H1 (cell line): ENCODE measurements around the gene NKG7. TPM values are rescaled to one million over a fixed set of nuclear protein-coding genes. Genes with fewer than 3 reads are reported as not detected.
A peak's percentile ranks its signal among the peaks of the same experiment; 100 is the strongest.

Experiments
- CTCF ChIA-PET: fragments of 300-600 bp; sonication (Branson Sonifier 250); formaldehyde crosslinking; loops from one replicate; lab custom pipeline; 2021; ENCODE audit not compliant: partially characterized antibody; lab: Charles Lee
- POLR2A ChIA-PET: fragments of 300-600 bp; sonication (Branson Sonifier 250); formaldehyde crosslinking; loops from one replicate; lab custom pipeline; 2021; ENCODE audit warnings: inconsistent platforms; ENCODE audit not compliant: partially characterized antibody; lab: Charles Lee
- DNase-seq, 2 experiments: peaks; one replicate each; pipeline versions ENCODE4 v3.0.0 to v3.0.0-alpha.2; 2010 to 2022; ENCODE audit warnings: low spot score in 2 of 2, low read depth in 1 of 2, mixed read lengths in 1 of 2
- FAIRE-seq: peaks from 2 replicates; lab custom pipeline; 2011; peaks lifted over from hg19 to GRCh38; lab: Jason Lieb, UNC
- H2AFZ ChIP-seq: 2 replicates; pipeline ENCODE4 v1.8.1; 2012; ENCODE audit warnings: low read length, inconsistent platforms
- H2AK5ac ChIP-seq: 2 replicates; pipeline ENCODE4 v1.6.1; 2013; ENCODE audit warnings: low read depth, low read length
- H2BK120ac ChIP-seq: replicated peaks from 2 replicates; pipeline ENCODE3; 2013; ENCODE audit warnings: low read depth, low read length, inconsistent platforms
- H2BK12ac ChIP-seq: 2 replicates; pipeline ENCODE4 v1.6.1; 2013; ENCODE audit warnings: low read depth, low read length
- H2BK15ac ChIP-seq: 2 replicates; pipeline ENCODE4 v1.6.1; 2013; ENCODE audit warnings: low read length
- H2BK20ac ChIP-seq: 2 replicates; pipeline ENCODE4 v1.6.1; 2013; ENCODE audit warnings: low read length
- H2BK5ac ChIP-seq: 2 replicates; pipeline ENCODE4 v1.6.1; 2013; ENCODE audit warnings: low read depth, low read length
- H3K14ac ChIP-seq: 2 replicates; pipeline ENCODE4 v1.6.1; 2013; ENCODE audit warnings: inconsistent platforms; ENCODE audit not compliant: insufficient read length
- H3K18ac ChIP-seq: 2 replicates; pipeline ENCODE4 v1.6.1; 2013; ENCODE audit warnings: low read length; ENCODE audit errors: extremely low read depth
- H3K23ac ChIP-seq: 2 replicates; pipeline ENCODE4 v1.6.1; 2013; ENCODE audit warnings: inconsistent platforms; ENCODE audit not compliant: insufficient read length
- H3K23me2 ChIP-seq: 2 replicates; pipeline ENCODE4 v1.6.1; 2013; ENCODE audit warnings: low read depth, low read length
- H3K27ac ChIP-seq: 2 replicates; pipeline ENCODE4 v1.6.1; 2011; ENCODE audit warnings: low read depth, low read length, inconsistent platforms
- H3K27me3 ChIP-seq, 4 experiments: replicated peaks in 1 of 4; 1 replicate in 1 of 4; 2 replicates in 3 of 4; pipeline versions ENCODE4 v1.6.1 to v1.8.1; 2011 to 2013; ENCODE audit warnings: low read length in 3 of 4, mild to moderate bottlenecking in 3 of 4, inconsistent platforms in 2 of 4, mixed read lengths in 2 of 4, moderate library complexity in 1 of 4; ENCODE audit not compliant: control insufficient read depth in 3 of 4, insufficient read depth in 3 of 4; ENCODE audit errors: extremely low read depth in 1 of 4
- H3K36me3 ChIP-seq, 4 experiments: 2 replicates each; pipeline versions ENCODE4 v1.6.1 to v1.8.1; 2011 to 2013; ENCODE audit warnings: mild to moderate bottlenecking in 4 of 4, low read length in 3 of 4, moderate library complexity in 2 of 4, control low read depth in 1 of 4, inconsistent platforms in 1 of 4; ENCODE audit not compliant: insufficient read depth in 4 of 4, control insufficient read depth in 2 of 4
- H3K4ac ChIP-seq: replicated peaks from 2 replicates; pipeline ENCODE3; 2013; ENCODE audit warnings: low read length, low read depth, mixed read lengths, inconsistent platforms; ENCODE audit not compliant: insufficient read length
- H3K4me1 ChIP-seq, 4 experiments: replicated peaks in 1 of 4; 1 replicate in 1 of 4; 2 replicates in 3 of 4; pipeline versions ENCODE4 v1.6.1 to v1.8.1; 2011 to 2013; ENCODE audit warnings: low read length in 3 of 4, inconsistent platforms in 2 of 4, mixed read lengths in 1 of 4; ENCODE audit not compliant: insufficient read depth in 4 of 4, control insufficient read depth in 3 of 4
- H3K4me2 ChIP-seq, 2 experiments: 2 replicates each; pipeline versions ENCODE4 v1.6.1 to v1.8.1; 2011 to 2013; ENCODE audit warnings: low read depth in 2 of 2, low read length in 2 of 2, control low read depth in 1 of 2, inconsistent platforms in 1 of 2, mild to moderate bottlenecking in 1 of 2; ENCODE audit not compliant: insufficient read depth in 1 of 2
- H3K4me3 ChIP-seq, 4 experiments: fragments of 200-600, 300-600 bp in 1 of 4; sonication (generic), shearing (Covaris generic), sonication (Bioruptor Twin) in 1 of 4; 2 replicates each; pipeline versions ENCODE4 v1.5.1 to v1.8.1; 2011 to 2016; ENCODE audit warnings: low read length in 4 of 4, low read depth in 3 of 4, control low read depth in 2 of 4, inconsistent platforms in 2 of 4, mild to moderate bottlenecking in 2 of 4, mixed read lengths in 1 of 4, moderate library complexity in 1 of 4; ENCODE audit not compliant: insufficient read depth in 2 of 4; ENCODE audit errors: extremely low read depth in 1 of 4
- H3K56ac ChIP-seq: replicated peaks from 2 replicates; pipeline ENCODE3; 2013; ENCODE audit warnings: low read depth, mild to moderate bottlenecking, mixed read lengths, low read length, inconsistent platforms; ENCODE audit not compliant: insufficient read length
- H3K79me1 ChIP-seq: 2 replicates; pipeline ENCODE4 v1.6.1; 2013; ENCODE audit warnings: low read depth, low read length, control low read depth
- H3K79me2 ChIP-seq, 2 experiments: 2 replicates each; pipeline versions ENCODE4 v1.6.1 to v1.8.1; 2012 to 2013; ENCODE audit warnings: low read length in 2 of 2, mild to moderate bottlenecking in 2 of 2, inconsistent platforms in 1 of 2; ENCODE audit not compliant: insufficient read depth in 2 of 2, control insufficient read depth in 1 of 2
- H3K9ac ChIP-seq, 4 experiments: replicated peaks in 1 of 4; 1 replicate in 1 of 4; 2 replicates in 3 of 4; pipeline versions ENCODE4 v1.6.1 to v1.8.1; 2011 to 2013; ENCODE audit warnings: low read depth in 3 of 4, low read length in 3 of 4, control low read depth in 2 of 4, mild to moderate bottlenecking in 2 of 4, moderate library complexity in 2 of 4, inconsistent platforms in 1 of 4; ENCODE audit errors: extremely low read depth in 1 of 4
- H3K9me3 ChIP-seq, 2 experiments: 2 replicates each; pipeline versions ENCODE4 v1.6.1 to v1.8.1; 2012 to 2013; ENCODE audit warnings: mild to moderate bottlenecking in 2 of 2, moderate library complexity in 2 of 2, control low read depth in 1 of 2, inconsistent platforms in 1 of 2, low read depth in 1 of 2, low read length in 1 of 2, mixed read lengths in 1 of 2; ENCODE audit not compliant: insufficient read depth in 2 of 2
- H4K20me1 ChIP-seq, 2 experiments: replicated peaks in 1 of 2; 2 replicates each; pipeline versions ENCODE3 to v1.8.1; 2011 to 2013; ENCODE audit warnings: inconsistent platforms in 2 of 2, low read length in 2 of 2, mild to moderate bottlenecking in 1 of 2; ENCODE audit not compliant: insufficient read depth in 2 of 2, control insufficient read depth in 1 of 2
- H4K5ac ChIP-seq: 2 replicates; pipeline ENCODE4 v1.6.1; 2013; ENCODE audit warnings: low read length, low read depth, mixed read lengths, inconsistent platforms; ENCODE audit not compliant: insufficient read length
- H4K8ac ChIP-seq: 2 replicates; pipeline ENCODE4 v1.8.0; 2013; ENCODE audit warnings: mild to moderate bottlenecking, moderate library complexity, low read length, inconsistent platforms; ENCODE audit not compliant: insufficient read depth; ENCODE audit errors: extremely low read depth
- H4K91ac ChIP-seq: replicated peaks from 2 replicates; pipeline ENCODE3; 2013; ENCODE audit warnings: low read length, mixed read lengths, inconsistent platforms; ENCODE audit not compliant: insufficient read length
- CBX5 ChIP-seq: fragments of 300-800, 300-1000 bp; sonication (generic); IDR thresholded peaks from 2 replicates; pipeline ENCODE4 v1.7.1; 2016; ENCODE audit warnings: antibody characterized with exemption, low read length, low read depth
- CTBP2 ChIP-seq: IDR thresholded peaks from 2 replicates; pipeline ENCODE4 v1.7.0; 2011; ENCODE audit warnings: borderline replicate concordance, mild to moderate bottlenecking, moderate library complexity, mixed read lengths, low read length; ENCODE audit not compliant: insufficient read depth, insufficient read length
- E2F6 ChIP-seq: IDR thresholded peaks from 2 replicates; pipeline ENCODE4 v1.6.1; 2012; ENCODE audit warnings: inconsistent platforms
- EGR1 ChIP-seq: IDR thresholded peaks from 2 replicates; pipeline ENCODE4 v1.6.1; 2011; ENCODE audit warnings: low read depth, low read length, borderline replicate concordance
- GTF2F1 ChIP-seq: IDR thresholded peaks from 2 replicates; pipeline ENCODE4 v1.6.1; 2012; ENCODE audit warnings: low read depth, low read length, improper control_type of control experiment, borderline replicate concordance
- JUN ChIP-seq: IDR thresholded peaks from 2 replicates; pipeline ENCODE4 v1.6.1; 2011; ENCODE audit warnings: low read depth, mild to moderate bottlenecking, improper control_type of control experiment, low read length
- MAFK ChIP-seq: IDR thresholded peaks from 2 replicates; pipeline ENCODE4 v1.6.1; 2012; ENCODE audit warnings: low read depth, mild to moderate bottlenecking, improper control_type of control experiment, low read length
- NANOG ChIP-seq: IDR thresholded peaks from 2 replicates; pipeline ENCODE4 v1.6.1; 2011; ENCODE audit warnings: low read length, low read depth, mild to moderate bottlenecking, inconsistent platforms; ENCODE audit not compliant: insufficient read depth, poor library complexity, severe bottlenecking
- POU5F1 ChIP-seq: IDR thresholded peaks from 2 replicates; pipeline ENCODE4 v1.6.1; 2011; ENCODE audit warnings: low read depth, mild to moderate bottlenecking, low read length, moderate library complexity
- SIX5 ChIP-seq: IDR thresholded peaks from 2 replicates; pipeline ENCODE4 v1.6.1; 2011; ENCODE audit warnings: mild to moderate bottlenecking, low read depth, low read length
- SP1 ChIP-seq: IDR thresholded peaks from 2 replicates; pipeline ENCODE4 v1.6.1; 2011; ENCODE audit warnings: low read depth, low read length
- SP4 ChIP-seq: IDR thresholded peaks from 2 replicates; pipeline ENCODE4 v1.6.1; 2012; ENCODE audit warnings: low read length, inconsistent platforms
- WGBS, 2 experiments: shearing (Covaris generic) in 1 of 2; methylation state at CpG; one replicate each; pipeline versions ENCODE4 v1.1.6 to v1.1.7; 2013 to 2015; ENCODE audit warnings: low lambda C conversion rate in 2 of 2, mixed read lengths in 2 of 2, inconsistent platforms in 1 of 2, low coverage in 1 of 2, missing lambda C conversion rate in 1 of 2; ENCODE audit not compliant: insufficient replicate concordance in 2 of 2, insufficient coverage in 1 of 2, insufficient read length in 1 of 2; ENCODE audit errors: extremely low coverage in 1 of 2, missing lambda C conversion rate in 1 of 2; 5-methylcytosine and 5-hydroxymethylcytosine counted together
- polyA plus RNA-seq, 7 experiments: library from polyadenylated mRNA; depleted of rRNA in 3 of 7; stranded (reverse) in 5 of 7; unstranded in 2 of 7; fragments of >200 nt in 5 of 7; fragments of 200-250 nt in 2 of 7; gene quantifications; 1 replicate in 5 of 7; 2 replicates in 1 of 7; 4 replicates in 1 of 7; pipeline versions ENCODE4 v1.2.1 to v1.2.3, GENCODE V29; 2011 to 2013; ENCODE audit warnings: missing spikeins in 2 of 7, mixed read lengths in 2 of 7
- total RNA-seq: library from RNA; stranded (reverse); fragmentation: NEBNext Ultra II Directional; extraction: Animal tissue kit (Norgen Biotek cat#: 25700); gene quantifications from 2 replicates; pipeline ENCODE4 v1.2.1, GENCODE V29; 2021

Gene NKG7
- total and polyA plus RNA-seq, 2 of the 8 experiments (the other 6 are each of a cell fraction or from before 2014, with no cell fraction given), result not detected

GRCh38 chr19:51354103-51354741 is 18.2 kb downstream of the NKG7 start:
- POLR2A ChIA-PET, result interaction anchor here (0.7 to 1.5 kb wide), 5 partner anchors 10 to 41 kb away, joined by 3 to 9 read pairs (median 4); partner anchors contain the start of gene VSIG10L
- H3K23me2 ChIP-seq, result no peaks in the 10 kb centered on the region
- H3K4me3 ChIP-seq, result no peak overlapping the region; a peak in 1 of 8 replicates
- 71% methylated on average over 7 of the region's 12 CpGs; no CpG with 5 or more reads in 1 of the 2 experiments for WGBS, 2 experiments
- no peaks in the 10 kb centered on the region for H4K20me1 ChIP-seq
- peak overlapping the region; percentile 26; the same call in 1 of the 2 replicates for H3K27ac ChIP-seq
- H3K79me1 ChIP-seq, result no peaks in the 10 kb centered on the region
- H2BK120ac ChIP-seq, result no peak overlapping the region
- H3K9me3 ChIP-seq, result no peaks in the 10 kb centered on the region
- H4K91ac ChIP-seq, result no peak overlapping the region
- H3K27me3 ChIP-seq, result no peaks in the 10 kb centered on the region
- no peak overlapping the region for H3K4ac ChIP-seq
- H2AK5ac ChIP-seq, result no peak overlapping the region
- DNase-seq, result no peak
- peak overlapping the region; percentile 1; the same call in 1 of the 2 replicates for H2BK12ac ChIP-seq
- FAIRE-seq, result no peak
- peak overlapping the region; percentile 11 to 24; a peak in 1 of 4 replicates for H3K4me2 ChIP-seq
- no peak overlapping the region for H3K56ac ChIP-seq
- H3K18ac ChIP-seq, result no peak overlapping the region; the same call in 1 of the 2 replicates
- no peak overlapping the region for H3K14ac ChIP-seq
- H3K4me1 ChIP-seq, result peaks cover 3 to 9% (median 7%) of the 10 kb centered on the region in 4 experiments
- H3K23ac ChIP-seq, result no peak overlapping the region
- no peak overlapping the region for H2AFZ ChIP-seq
- CTCF ChIA-PET, result interaction anchor here (0.6 to 1.2 kb wide), 6 partner anchors 12 to 86 kb away, joined by 3 to 4 read pairs (median 4); partner anchors contain the start of gene VSIG10L
- no peak overlapping the region; a peak in 1 of 7 replicates for H3K9ac ChIP-seq
- H2BK20ac ChIP-seq, result no peak overlapping the region
- peak overlapping the region; percentile 65; the same call in 1 of the 2 replicates for H2BK15ac ChIP-seq
- H3K79me2 ChIP-seq, result no peaks in the 10 kb centered on the region
- H2BK5ac ChIP-seq, result no peak overlapping the region
- H4K8ac ChIP-seq, result peak overlapping the region; percentile 66; the same call in 1 of the 2 replicates
- no peaks in the 10 kb centered on the region for H3K36me3 ChIP-seq
- H4K5ac ChIP-seq, result peak overlapping the region; percentile 53
- TF ChIP-seq JUN (no peak), MAFK (no peak), SP4 (no peak), NANOG (no peak), SIX5 (no peak), EGR1 (no peak), GTF2F1 (no peak), CTBP2 (no peak), CBX5 (no peak), POU5F1 (no peak), SP1 (no peak), E2F6 (no peak)
